ENCODE data around the gene RGCC. TPM values are rescaled to one million over a fixed set of nuclear protein-coding genes. Genes with fewer than 3 reads are reported as not detected.

RGCC gene
- total RNA-seq, 4 donors from 2014 or later: 476 to 1,295 (median 830) TPM

DNA sequence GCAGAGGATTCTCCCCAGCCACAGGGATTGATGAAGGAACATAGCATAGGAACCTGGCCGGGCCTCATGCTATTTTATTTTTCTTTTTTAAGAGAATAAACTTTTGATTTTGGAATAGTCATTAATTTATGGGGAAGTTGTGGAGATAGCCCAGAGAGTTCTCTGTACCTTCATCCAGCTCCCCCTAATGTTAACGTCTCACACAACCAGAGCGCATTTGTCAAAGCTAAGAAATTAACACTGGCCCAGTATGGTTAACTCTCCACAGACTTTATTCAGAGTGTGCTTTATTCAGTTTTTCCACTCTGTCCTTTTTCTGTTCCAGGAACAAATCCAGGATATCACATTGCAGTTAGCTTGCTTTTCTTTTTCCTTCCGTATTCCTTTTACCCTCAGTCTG, 59.4 kb downstream of the RGCC start:
- H3K4me3 ChIP-seq: no peak overlapping the region
- 91% methylated on average over 4 of the region's 4 CpGs for WGBS, 2 donors
- no peak for DNase-seq (ENCODE audit: low spot score in 2 of 2)
- TF ChIP-seq EP300 (IDR thresholded peaks at IDR 0.05) (no peak), POLR2A (IDR thresholded peaks at IDR 0.05) (no peak)
- TF ChIP-seq, protein P1, sequence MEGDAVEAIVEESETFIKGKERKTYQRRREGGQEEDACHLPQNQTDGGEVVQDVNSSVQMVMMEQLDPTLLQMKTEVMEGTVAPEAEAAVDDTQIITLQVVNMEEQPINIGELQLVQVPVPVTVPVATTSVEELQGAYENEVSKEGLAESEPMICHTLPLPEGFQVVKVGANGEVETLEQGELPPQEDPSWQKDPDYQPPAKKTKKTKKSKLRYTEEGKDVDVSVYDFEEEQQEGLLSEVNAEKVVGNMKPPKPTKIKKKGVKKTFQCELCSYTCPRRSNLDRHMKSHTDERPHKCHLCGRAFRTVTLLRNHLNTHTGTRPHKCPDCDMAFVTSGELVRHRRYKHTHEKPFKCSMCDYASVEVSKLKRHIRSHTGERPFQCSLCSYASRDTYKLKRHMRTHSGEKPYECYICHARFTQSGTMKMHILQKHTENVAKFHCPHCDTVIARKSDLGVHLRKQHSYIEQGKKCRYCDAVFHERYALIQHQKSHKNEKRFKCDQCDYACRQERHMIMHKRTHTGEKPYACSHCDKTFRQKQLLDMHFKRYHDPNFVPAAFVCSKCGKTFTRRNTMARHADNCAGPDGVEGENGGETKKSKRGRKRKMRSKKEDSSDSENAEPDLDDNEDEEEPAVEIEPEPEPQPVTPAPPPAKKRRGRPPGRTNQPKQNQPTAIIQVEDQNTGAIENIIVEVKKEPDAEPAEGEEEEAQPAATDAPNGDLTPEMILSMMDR (IDR thresholded peaks at IDR 0.05): no peak
- no peak overlapping the region for H3K27ac ChIP-seq
- H3K36me3 ChIP-seq: no peaks in the 10 kb centered on the region
- H3K27me3 ChIP-seq: no peaks in the 10 kb centered on the region
- H3K4me1 ChIP-seq: no peaks in the 10 kb centered on the region
- no peaks in the 10 kb centered on the region for H3K9me3 ChIP-seq

DNA sequence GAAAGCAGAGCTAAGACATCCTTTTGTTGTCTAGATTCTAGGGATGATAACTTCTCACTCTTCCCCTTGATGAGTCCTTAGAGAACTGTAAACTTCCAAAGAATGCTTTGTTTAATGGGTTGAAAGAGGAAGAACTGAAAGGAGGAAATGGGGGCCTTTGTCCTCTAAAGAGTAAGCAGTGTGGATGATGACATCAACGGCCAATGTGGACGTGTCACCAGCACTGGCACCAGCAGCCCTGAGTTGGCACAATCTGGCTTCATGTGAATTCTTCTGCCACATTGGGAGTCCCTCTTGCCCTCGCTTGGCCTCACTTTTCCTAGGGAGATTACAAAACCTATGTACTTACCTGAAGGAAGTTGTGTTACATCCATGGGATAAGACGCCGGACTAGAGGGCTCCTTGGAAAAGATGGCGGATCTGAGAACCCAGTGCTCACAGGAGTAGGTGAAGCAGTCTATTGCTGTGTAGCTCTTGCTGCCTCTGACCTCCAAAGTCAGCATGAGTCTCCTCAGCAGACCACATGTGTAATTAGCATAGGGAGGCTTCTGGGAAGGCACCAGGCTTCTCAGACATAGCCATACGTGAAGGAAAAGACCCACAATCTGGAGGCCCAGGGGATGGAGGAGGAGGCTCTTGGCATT, 62.8 kb downstream of the RGCC start:
- H3K27ac ChIP-seq: no peak overlapping the region
- no peaks in the 10 kb centered on the region for H3K9me3 ChIP-seq
- H3K4me3 ChIP-seq: no peak overlapping the region
- DNase-seq (ENCODE audit: low spot score in 2 of 2): no peak
- WGBS, 2 donors: 82 to 85% methylated on average over 7 of the region's 7 CpGs
- H3K36me3 ChIP-seq: no peaks in the 10 kb centered on the region
- no peak for TF ChIP-seq POLR2A (IDR thresholded peaks at IDR 0.05)
- TF ChIP-seq, protein P1 (IDR thresholded peaks at IDR 0.05): no peak
- no peak for TF ChIP-seq EP300 (IDR thresholded peaks at IDR 0.05)
- H3K27me3 ChIP-seq: no peaks in the 10 kb centered on the region
- no peaks in the 10 kb centered on the region for H3K4me1 ChIP-seq

Other genes starting within 250 kb of the RGCC start
- gene MTRF1, start 194.0 kb upstream of the RGCC start, total RNA-seq: 10 to 100 TPM in 1 of 4 donors, 1 to 10 TPM in 3; 2.5 to 27.3 (median 7.3) TPM
- gene NAA16, start 146.3 kb upstream of the RGCC start, total RNA-seq: 10 to 100 TPM; 28.7 to 45.3 (median 37.6) TPM